ENCODE results near the gene ADAMTSL3.

The ADAMTSL3 gene

GRCh38 chr15:83673385-83673784 is 19.5 kb downstream of the ADAMTSL3 start:
- no peak overlapping the region for H3K27ac ChIP-seq
- TF ChIP-seq, protein P1, sequence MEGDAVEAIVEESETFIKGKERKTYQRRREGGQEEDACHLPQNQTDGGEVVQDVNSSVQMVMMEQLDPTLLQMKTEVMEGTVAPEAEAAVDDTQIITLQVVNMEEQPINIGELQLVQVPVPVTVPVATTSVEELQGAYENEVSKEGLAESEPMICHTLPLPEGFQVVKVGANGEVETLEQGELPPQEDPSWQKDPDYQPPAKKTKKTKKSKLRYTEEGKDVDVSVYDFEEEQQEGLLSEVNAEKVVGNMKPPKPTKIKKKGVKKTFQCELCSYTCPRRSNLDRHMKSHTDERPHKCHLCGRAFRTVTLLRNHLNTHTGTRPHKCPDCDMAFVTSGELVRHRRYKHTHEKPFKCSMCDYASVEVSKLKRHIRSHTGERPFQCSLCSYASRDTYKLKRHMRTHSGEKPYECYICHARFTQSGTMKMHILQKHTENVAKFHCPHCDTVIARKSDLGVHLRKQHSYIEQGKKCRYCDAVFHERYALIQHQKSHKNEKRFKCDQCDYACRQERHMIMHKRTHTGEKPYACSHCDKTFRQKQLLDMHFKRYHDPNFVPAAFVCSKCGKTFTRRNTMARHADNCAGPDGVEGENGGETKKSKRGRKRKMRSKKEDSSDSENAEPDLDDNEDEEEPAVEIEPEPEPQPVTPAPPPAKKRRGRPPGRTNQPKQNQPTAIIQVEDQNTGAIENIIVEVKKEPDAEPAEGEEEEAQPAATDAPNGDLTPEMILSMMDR (conservative IDR thresholded peaks at IDR 0.05) = no peak

DNA sequence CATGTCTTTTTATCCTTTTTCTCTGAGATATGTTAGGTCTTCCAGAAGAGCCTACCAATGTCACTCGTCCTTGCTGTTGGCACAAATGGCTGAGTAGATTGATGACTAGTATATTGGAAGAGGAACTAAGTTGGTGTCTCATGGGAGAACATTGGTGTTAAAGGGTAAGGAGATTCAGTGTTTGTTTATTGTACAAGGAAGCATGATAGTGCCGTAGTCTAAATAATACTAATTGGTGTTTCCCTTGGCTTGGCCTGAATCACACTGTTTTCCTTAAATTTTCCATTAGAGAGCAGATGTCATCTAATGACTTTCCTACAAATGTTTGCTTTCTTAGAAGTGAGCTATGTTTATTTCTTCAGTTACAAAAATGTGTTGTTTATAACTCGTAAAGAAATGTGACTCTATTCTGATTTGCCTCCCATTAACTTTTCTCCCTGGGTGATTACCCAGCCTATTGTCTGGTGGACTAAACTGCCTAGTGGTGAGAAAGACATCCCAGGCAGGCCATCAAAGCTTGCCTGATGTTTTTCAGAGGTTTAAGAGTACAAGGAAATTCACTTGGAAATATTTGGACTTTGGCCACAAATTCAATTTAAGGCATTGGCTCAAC is 28.7 kb downstream of the ADAMTSL3 start:
- H3K27ac ChIP-seq = no peak overlapping the region
- TF ChIP-seq, protein P1 (conservative IDR thresholded peaks at IDR 0.05) = no peak

DNA sequence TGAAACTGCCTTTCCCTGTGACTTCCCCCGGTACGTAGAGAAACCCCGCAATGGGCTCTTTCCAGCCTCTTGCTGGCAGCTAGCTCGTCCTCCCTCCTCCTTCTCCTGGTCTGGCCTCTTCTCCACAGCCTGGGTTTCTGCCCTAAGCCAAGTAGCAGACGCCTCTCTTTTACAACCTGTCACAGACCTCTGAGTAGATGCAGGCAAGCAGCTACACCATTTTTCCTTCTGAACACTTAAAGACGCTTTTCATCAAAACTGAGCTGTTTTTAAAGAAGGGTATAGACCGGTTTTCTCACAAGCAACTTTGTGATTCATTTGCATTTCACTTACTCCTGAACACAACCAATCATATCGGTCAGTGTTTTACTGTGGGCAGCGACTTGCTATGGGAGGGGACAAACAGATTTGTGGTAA is 32.0 kb downstream of the ADAMTSL3 start:
- TF ChIP-seq, protein P1 (conservative IDR thresholded peaks at IDR 0.05) = no peak

DNA sequence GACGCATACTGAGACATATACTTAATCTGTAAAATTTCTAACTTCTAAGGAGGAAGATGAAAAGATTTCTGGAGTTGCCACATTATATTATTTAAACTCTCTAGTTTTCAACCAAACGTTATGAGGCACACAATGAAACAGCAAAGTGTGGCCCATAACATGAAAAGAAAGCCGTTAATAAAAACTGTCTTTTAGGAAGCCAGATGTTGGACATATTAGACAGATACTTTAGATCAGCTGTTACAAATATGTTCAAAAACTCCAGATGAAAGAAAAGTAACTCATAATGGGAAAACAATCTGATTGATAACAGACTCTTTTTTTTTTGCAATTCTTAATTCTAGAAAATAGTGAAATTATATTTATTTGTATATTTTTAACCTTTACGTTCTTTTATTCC is 34.3 kb downstream of the ADAMTSL3 start:
- H3K27ac ChIP-seq = no peak overlapping the region
- TF ChIP-seq, protein P1 (conservative IDR thresholded peaks at IDR 0.05) = no peak

More for the DNA sequence above, 32.0 kb downstream of the ADAMTSL3 start:
- no peak overlapping the region for H3K27ac ChIP-seq

DNA sequence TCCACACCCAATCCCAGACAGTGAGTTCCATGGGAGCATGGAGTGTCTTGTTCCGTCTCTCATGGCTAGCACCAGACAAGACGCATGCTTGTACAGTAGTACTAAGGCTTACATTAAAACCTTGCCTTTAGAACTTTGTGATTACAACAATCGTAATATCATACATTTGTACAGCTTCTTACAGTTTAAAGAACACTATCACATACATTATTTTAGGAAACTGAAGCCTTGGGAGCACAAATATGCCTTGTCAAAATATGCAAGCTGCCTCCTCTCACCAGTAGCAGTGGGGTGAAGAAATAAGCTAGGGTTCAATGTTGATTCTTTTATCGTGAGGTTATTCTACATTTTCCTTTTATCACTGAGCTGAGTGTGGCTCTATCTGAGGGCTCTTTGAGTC is 36.8 kb downstream of the ADAMTSL3 start:
- TF ChIP-seq, protein P1 (conservative IDR thresholded peaks at IDR 0.05) = no peak

DNA sequence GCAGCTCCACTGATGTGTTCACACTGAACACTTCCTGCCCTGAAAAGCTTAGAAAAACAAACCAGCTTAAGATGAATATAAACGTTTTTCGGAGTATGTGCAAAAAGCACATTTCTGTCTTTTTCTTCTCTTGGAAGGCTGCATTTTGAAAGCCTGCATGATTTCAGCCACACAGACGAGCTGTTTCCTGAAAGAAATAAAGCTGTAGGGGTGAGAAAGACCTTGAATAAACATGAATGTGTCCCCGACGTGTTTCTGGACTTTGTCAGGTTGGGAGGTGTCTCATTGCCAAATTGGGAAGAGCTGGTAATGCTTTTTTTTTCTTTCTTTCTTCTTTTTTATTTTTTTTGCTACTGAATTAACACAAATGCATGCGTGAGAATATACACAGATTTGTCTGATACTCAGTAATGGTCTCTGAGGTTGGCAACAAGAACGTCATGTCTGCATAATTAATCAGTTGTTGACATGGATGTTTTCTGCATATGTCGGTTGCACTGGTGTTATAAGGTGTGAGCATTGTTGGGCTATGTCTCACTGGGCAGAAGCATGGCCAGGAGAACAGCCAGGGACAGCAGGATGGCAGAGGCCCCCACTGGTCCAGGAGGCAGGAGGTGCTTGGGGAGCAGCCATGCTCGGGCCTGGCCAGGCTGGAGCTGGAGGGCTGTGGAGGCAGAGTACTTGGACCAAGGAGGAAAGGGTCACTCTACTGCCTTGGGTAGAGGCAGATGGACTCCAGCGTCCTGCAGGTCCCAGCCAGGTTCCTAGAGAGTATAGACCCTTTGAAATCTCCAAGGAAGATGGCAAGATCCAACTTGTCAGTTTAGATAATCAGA is 39.0 kb downstream of the ADAMTSL3 start:
- TF ChIP-seq, protein P1 (conservative IDR thresholded peaks at IDR 0.05) = no peak

More for the DNA sequence above, 36.8 kb downstream of the ADAMTSL3 start:
- no peak overlapping the region for H3K27ac ChIP-seq

GRCh38 chr15:83694015-83694414 is 40.1 kb downstream of the ADAMTSL3 start:
- no peak overlapping the region for H3K27ac ChIP-seq
- TF ChIP-seq, protein P1 (conservative IDR thresholded peaks at IDR 0.05) = no peak

More for the DNA sequence above, 39.0 kb downstream of the ADAMTSL3 start:
- H3K27ac ChIP-seq = no peak overlapping the region
